NCI-H2171 treated with DMSO at 0.1 percent for 48 hours (cell line): Measurements from ENCODE around the gene CNTNAP5.

Experiments used
- DNase-seq: peaks from one replicate; lab custom pipeline; 2025; lab: John Stamatoyannopoulos, UW

Gene CNTNAP5

GRCh38 chr2:124692707-124693106, 667.6 kb downstream of the CNTNAP5 start:
- peak; percentile 85 for DNase-seq

DNA sequence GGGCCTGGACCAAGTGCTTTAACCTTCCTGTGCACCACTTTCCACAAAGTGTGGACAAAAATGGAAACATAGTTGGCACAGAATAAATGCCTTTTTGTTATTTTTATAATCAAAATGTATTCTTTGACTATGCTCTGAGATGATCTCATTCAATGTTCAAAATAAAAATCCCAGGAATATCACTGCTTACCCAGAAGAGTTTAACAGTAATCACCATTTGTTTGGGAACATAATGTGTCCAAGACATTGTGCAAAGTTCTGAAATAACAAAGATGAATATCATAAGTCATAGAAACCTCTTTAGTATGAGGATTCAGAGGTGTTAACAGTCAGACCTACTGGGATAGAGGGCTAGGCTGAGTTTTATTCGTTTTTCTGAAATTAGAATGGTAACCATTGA, 668.1 kb downstream of the CNTNAP5 start:
- DNase-seq, result no peak

DNA sequence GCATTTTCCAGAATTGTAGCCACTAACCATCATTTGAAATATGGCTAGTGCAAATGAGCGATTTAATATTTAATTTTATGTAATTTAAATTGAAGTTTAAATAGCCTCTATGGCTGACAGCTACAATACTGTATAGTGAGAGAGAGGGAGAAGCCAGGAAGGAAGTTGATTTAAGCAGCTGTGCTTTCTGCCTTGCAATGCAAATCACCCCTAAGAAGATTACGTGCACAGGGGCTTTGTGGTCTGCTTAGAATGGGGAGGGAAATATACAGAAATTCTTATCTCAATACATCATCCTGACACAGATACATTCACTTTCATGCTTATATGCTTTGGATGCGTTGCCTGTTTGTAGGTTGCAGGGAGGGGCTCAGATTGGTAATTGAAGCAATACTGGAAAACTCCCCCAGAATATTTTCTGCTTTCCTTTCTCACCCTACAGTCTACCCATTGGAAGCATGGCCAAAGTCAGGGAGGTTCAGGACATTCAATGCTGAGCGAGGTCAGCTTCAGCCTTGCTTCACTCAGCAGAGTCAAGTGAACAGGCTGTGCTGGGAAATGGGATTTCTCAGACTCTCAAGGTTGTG, 674.0 kb downstream of the CNTNAP5 start:
- no peak for DNase-seq

GRCh38 chr2:124702777-124703176, 677.7 kb downstream of the CNTNAP5 start:
- peak; percentile 45 for DNase-seq

DNA sequence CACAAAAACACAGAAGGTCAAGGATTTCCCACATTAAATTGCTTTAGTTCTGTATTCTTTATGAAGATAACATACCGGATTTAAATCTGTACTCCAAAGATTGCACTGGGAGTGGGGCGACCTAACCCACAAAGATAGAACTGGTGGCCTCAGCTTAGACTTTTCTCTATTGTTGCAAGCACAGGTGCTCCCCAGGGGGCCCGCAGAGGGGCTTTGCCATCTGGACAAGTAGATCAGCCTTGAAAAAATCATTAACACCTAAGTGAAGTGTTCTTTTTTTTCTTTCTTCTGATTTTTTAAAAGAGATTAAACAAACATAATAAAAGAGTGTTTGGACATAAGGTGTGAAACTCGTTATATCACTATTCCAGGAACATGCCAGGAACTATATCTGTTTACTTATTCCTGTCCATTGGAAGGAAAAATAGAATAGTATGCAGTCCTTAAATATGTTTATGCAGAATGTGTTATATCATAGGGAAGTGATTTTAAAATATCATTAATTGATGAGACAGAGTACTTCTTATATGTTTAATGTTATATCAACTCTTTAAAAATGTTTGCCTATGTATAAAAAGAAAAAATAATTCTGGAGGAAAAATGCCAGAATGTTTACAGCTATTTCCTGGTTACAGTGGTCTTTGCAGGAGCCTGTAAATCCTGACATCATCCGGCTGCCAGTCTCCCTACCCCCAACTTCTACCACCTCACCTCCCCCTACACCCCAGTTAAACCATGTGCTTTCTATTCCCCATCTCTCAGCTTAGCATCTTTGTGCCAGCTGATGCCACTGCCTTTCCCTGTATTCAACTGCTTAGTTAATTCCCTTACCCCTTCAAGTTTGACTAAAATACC, 679.2 kb downstream of the CNTNAP5 start:
- DNase-seq, result peak; percentile 91

DNA sequence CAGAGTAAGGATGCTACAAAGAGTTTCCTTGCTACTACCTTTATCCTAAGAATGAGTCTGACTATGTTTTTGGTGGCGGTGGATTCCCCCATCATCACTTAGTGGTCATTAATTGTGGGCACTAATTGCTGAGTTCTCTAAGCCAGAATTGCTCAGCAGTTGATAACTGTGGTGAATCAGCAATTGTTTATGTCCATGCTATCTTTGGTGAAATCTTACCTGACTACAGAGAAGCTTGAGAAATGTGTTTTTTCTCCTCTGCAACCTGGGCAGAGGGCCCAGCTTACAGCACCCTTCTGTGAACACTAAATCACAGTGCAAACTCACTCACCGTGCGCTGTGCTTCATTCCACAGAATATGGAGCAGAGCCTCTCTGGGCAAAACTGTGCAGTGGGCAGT, 683.6 kb downstream of the CNTNAP5 start:
- DNase-seq, result peak; percentile 39

DNA sequence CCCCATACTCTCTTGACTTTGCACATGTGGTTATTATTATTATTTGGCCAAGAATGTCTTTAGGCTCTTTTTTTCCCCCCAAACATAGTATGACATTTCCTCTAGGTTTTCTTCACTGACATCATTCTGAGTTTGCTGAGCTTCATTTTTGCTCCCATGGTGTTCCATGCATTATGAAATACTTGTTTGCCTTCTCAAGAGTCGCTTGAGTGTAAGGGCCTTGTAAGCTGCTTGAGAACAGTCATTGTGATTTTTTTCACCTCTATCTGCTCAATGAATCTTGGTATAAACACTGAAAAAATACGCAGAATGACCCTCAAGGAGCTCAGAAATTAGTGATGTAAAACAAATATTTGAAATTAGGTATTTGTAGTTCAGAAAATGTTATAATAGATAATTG, 688.9 kb downstream of the CNTNAP5 start:
- no peak for DNase-seq

GRCh38 chr2:124725187-124725586, 700.1 kb downstream of the CNTNAP5 start:
- no peak for DNase-seq

DNA sequence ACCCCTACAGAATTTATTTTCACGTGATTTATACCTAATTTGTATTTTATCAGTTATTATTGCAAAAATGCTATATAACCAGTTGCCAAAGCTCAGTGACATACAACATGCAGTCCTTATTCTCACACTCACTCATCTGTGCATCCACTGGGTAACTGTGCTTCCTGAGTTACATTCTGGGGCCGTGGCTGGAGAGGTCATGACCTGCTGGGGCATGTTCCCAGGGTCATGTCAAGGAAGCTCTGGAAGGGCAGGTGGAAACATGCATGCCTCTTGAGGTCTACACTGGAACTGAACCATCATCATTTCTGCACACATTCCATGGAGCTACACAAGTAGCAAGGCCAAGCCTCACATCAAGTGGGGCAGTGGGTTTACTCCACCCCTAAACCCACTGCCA, 715.5 kb downstream of the CNTNAP5 start:
- no peak for DNase-seq

GRCh38 chr2:124753842-124754241, 728.8 kb downstream of the CNTNAP5 start:
- no peak for DNase-seq

GRCh38 chr2:124755386-124755785, 730.3 kb downstream of the CNTNAP5 start:
- DNase-seq, result no peak

GRCh38 chr2:124756048-124756447, 731.0 kb downstream of the CNTNAP5 start:
- DNase-seq, result no peak

GRCh38 chr2:124762388-124762787, 737.3 kb downstream of the CNTNAP5 start:
- no peak for DNase-seq

GRCh38 chr2:124763611-124764010, 738.5 kb downstream of the CNTNAP5 start:
- no peak for DNase-seq

- no peak for DNase-seq
Measured at GRCh38 chr2:124774781-124775180, 749.7 kb downstream of the CNTNAP5 start.

GRCh38 chr2:124776332-124776731, 751.2 kb downstream of the CNTNAP5 start:
- DNase-seq, result no peak

GRCh38 chr2:124778076-124778475, 753.0 kb downstream of the CNTNAP5 start:
- no peak for DNase-seq

- no peak for DNase-seq
Measured at GRCh38 chr2:124796647-124797046, 771.6 kb downstream of the CNTNAP5 start.

GRCh38 chr2:124797049-124797448, 772.0 kb downstream of the CNTNAP5 start:
- DNase-seq, result no peak

DNA sequence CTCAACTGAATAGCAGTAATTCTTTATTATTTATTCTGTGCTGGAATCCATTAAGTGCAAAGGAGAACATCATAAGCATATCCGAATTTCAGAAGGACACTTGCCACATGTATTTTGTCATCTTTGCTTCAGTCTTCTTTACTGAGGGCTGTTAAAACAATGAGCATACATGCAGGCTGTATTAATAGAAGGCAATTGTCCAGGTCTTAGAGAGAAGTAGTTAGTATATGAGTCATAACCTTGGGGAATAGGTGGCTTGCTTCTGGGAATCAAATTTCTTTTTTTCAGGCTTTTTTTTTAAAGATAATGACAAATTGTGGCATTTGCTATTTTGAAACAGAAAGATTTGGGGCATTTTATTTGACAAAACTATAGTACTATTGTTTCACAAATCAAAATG, 773.5 kb downstream of the CNTNAP5 start:
- peak; percentile 59 for DNase-seq

DNA sequence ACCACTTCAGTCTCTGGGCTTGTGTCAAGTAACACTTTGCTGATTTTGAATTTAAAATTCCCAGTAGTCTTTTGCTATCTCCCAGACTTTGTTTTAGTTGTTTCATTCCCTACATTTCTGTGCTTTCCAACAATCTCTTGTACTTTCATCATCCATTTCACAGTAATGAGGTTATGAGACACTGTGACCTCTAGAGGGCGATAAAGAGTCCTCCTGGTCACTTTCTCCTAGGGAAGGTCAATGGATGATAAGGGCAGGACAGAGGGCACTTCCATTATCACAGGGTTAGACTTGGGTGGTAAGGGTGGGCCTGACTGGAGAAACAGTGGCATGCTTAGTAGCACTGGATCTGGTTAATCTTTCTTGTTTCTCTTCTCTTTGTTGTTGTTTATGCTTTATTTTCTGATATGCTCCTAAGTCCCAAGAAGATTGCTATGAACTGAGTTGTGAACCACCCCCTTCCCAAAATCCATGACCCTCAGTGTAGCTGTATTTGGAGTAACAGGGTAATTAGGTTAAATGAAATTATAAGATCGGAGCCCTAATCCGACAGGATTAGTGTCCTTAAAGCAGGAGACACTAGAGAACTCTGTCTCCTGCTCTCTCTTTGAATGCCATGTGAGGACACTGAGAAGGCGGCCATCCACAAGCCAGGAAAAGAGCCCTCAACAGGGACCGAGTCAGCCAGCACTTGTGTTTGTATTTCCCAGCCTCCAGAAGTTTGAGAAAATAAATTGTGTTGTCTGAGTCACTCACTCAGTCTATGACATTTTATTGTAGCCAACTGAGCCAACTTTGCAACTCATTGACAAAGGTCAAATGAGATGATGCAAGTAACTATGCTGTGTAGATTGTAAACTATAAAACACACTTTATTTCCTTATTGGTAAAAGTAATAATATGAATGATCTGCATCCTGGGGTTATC, 779.2 kb downstream of the CNTNAP5 start:
- peak; percentile 48 for DNase-seq

DNA sequence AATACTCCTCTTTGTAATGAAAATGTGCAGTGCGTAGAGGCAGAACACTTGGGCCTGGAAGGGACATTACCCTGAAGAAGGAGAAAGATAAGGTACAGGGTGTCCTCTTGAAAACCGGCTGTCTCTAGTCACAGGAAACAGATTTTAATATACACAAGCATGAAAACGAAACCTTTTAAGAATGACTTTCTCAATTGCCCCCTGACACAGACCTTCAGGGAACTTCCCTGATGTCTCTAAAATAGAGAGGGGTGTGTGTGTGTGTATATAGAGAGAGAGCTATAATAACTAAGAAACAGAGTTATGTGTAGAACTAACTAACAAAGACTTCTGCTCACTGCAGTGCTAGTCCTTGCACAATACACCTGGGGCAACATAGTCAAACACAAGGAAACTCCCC, 780.0 kb downstream of the CNTNAP5 start:
- DNase-seq, result no peak

GRCh38 chr2:124810132-124810531, 785.0 kb downstream of the CNTNAP5 start:
- DNase-seq, result peak; percentile 73
